ENCODE data around the gene TCHH.

DNA sequence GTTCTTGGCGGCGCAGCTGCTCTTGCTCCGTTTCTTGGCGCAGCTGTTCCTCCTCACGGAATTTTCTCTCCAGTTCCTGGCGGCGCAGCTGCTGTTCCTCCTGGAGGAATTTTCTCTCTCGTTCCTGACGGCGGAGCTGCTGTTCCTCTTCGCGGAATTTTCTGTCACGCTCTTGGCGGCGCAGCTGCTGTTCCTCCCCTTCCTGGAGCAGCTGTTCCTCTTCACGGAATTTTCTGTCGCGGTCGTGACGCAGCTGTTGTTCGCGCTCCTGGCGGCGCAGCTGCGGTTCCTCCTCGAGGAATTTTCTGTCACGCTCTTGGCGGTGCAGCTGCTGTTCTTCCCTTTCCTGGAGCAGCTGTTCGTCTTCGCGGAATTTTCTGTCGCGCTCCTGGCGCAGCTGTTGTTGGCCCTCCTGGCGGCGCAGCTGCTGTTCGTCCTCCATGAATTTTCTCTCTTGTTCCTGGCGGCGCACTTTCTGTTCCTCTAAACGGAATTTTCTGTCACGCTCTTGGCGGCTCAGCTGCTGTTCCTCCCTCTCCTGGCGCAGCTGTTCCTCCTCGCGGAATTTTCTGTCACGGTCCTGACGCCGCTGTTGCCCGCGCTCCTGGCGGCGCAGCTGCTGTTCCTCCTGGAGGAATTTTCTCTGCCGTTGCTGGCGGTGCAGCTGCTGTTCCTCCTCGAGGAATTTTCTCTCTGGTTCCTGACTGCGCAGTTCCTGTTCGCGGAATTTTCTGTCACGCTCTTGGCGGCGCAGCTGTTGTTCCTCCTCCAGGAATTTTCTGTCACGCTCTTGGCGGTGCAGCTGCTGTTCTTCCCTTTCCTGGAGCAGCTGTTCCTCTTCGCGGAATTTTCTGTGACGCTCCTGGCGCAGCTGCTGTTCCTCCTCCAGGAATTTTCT, 7.0 kb downstream of the TCHH start:
- TF ChIP-seq EGR1 (IDR thresholded peaks at IDR 0.05; ENCODE audit: borderline replicate concordance in 1 of 2, low read depth in 2 of 2, low read length in 2 of 2) (no peak), CEBPB (IDR thresholded peaks at IDR 0.05; ENCODE audit: borderline replicate concordance in 1 of 2, low read depth in 2 of 2, low read length in 2 of 2) (no peak), YY1 (IDR thresholded peaks at IDR 0.05; ENCODE audit: low read depth, low read length) (no peak), RCOR1 (conservative IDR thresholded peaks at IDR 0.05; ENCODE audit: low read depth, low read length) (no peak), POLR2AphosphoS5 (IDR thresholded peaks at IDR 0.05; ENCODE audit: low read length) (no peak)
- TF ChIP-seq, protein P1, sequence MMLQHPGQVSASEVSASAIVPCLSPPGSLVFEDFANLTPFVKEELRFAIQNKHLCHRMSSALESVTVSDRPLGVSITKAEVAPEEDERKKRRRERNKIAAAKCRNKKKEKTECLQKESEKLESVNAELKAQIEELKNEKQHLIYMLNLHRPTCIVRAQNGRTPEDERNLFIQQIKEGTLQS (IDR thresholded peaks at IDR 0.05; ENCODE audit: borderline replicate concordance, extremely low read depth, low read depth, low read length): no peak
- TF ChIP-seq, protein P2, sequence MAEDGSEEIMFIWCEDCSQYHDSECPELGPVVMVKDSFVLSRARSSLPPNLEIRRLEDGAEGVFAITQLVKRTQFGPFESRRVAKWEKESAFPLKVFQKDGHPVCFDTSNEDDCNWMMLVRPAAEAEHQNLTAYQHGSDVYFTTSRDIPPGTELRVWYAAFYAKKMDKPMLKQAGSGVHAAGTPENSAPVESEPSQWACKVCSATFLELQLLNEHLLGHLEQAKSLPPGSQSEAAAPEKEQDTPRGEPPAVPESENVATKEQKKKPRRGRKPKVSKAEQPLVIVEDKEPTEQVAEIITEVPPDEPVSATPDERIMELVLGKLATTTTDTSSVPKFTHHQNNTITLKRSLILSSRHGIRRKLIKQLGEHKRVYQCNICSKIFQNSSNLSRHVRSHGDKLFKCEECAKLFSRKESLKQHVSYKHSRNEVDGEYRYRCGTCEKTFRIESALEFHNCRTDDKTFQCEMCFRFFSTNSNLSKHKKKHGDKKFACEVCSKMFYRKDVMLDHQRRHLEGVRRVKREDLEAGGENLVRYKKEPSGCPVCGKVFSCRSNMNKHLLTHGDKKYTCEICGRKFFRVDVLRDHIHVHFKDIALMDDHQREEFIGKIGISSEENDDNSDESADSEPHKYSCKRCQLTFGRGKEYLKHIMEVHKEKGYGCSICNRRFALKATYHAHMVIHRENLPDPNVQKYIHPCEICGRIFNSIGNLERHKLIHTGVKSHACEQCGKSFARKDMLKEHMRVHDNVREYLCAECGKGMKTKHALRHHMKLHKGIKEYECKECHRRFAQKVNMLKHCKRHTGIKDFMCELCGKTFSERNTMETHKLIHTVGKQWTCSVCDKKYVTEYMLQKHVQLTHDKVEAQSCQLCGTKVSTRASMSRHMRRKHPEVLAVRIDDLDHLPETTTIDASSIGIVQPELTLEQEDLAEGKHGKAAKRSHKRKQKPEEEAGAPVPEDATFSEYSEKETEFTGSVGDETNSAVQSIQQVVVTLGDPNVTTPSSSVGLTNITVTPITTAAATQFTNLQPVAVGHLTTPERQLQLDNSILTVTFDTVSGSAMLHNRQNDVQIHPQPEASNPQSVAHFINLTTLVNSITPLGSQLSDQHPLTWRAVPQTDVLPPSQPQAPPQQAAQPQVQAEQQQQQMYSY (CRISPR knock-in tag; IDR thresholded peaks at IDR 0.05): no peak
- TF ChIP-seq, protein P3, sequence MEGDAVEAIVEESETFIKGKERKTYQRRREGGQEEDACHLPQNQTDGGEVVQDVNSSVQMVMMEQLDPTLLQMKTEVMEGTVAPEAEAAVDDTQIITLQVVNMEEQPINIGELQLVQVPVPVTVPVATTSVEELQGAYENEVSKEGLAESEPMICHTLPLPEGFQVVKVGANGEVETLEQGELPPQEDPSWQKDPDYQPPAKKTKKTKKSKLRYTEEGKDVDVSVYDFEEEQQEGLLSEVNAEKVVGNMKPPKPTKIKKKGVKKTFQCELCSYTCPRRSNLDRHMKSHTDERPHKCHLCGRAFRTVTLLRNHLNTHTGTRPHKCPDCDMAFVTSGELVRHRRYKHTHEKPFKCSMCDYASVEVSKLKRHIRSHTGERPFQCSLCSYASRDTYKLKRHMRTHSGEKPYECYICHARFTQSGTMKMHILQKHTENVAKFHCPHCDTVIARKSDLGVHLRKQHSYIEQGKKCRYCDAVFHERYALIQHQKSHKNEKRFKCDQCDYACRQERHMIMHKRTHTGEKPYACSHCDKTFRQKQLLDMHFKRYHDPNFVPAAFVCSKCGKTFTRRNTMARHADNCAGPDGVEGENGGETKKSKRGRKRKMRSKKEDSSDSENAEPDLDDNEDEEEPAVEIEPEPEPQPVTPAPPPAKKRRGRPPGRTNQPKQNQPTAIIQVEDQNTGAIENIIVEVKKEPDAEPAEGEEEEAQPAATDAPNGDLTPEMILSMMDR (IDR thresholded peaks at IDR 0.05 in 2 of 3, conservative IDR thresholded peaks at IDR 0.05 in 1 of 3; ENCODE audit: control insufficient read depth in 2 of 3, extremely low read depth in 1 of 3, insufficient read depth in 1 of 3, low read depth in 3 of 3, low read length in 3 of 3): no peak
- TF ChIP-seq, protein P4, sequence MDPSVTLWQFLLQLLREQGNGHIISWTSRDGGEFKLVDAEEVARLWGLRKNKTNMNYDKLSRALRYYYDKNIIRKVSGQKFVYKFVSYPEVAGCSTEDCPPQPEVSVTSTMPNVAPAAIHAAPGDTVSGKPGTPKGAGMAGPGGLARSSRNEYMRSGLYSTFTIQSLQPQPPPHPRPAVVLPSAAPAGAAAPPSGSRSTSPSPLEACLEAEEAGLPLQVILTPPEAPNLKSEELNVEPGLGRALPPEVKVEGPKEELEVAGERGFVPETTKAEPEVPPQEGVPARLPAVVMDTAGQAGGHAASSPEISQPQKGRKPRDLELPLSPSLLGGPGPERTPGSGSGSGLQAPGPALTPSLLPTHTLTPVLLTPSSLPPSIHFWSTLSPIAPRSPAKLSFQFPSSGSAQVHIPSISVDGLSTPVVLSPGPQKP (IDR thresholded peaks at IDR 0.05; ENCODE audit: low read depth, low read length): no peak
